ENCODE data around the gene TAC3.

GRCh38 chr12:57048423-57049118 is 32.2 kb upstream of the TAC3 start:
- TF ChIP-seq USF1 (IDR thresholded peaks at IDR 0.05) (no peak), TAF1 (IDR thresholded peaks at IDR 0.05; ENCODE audit: low read depth) (no peak), YY1 (IDR thresholded peaks at IDR 0.05; ENCODE audit: low read depth) (no peak), FOXM1 (IDR thresholded peaks at IDR 0.05; ENCODE audit: borderline replicate concordance, low read depth) (no peak), EP300 (IDR thresholded peaks at IDR 0.05; ENCODE audit: borderline replicate concordance) (no peak), MAX (IDR thresholded peaks at IDR 0.05) (no peak), EGR1 (IDR thresholded peaks at IDR 0.05) (no peak), CEBPB (IDR thresholded peaks at IDR 0.05) (no peak), RAD21 (IDR thresholded peaks at IDR 0.05; ENCODE audit: low read depth) (no peak), TEAD4 (IDR thresholded peaks at IDR 0.05) (no peak), NFIC (IDR thresholded peaks at IDR 0.05) (no peak)
- TF ChIP-seq, protein P1, sequence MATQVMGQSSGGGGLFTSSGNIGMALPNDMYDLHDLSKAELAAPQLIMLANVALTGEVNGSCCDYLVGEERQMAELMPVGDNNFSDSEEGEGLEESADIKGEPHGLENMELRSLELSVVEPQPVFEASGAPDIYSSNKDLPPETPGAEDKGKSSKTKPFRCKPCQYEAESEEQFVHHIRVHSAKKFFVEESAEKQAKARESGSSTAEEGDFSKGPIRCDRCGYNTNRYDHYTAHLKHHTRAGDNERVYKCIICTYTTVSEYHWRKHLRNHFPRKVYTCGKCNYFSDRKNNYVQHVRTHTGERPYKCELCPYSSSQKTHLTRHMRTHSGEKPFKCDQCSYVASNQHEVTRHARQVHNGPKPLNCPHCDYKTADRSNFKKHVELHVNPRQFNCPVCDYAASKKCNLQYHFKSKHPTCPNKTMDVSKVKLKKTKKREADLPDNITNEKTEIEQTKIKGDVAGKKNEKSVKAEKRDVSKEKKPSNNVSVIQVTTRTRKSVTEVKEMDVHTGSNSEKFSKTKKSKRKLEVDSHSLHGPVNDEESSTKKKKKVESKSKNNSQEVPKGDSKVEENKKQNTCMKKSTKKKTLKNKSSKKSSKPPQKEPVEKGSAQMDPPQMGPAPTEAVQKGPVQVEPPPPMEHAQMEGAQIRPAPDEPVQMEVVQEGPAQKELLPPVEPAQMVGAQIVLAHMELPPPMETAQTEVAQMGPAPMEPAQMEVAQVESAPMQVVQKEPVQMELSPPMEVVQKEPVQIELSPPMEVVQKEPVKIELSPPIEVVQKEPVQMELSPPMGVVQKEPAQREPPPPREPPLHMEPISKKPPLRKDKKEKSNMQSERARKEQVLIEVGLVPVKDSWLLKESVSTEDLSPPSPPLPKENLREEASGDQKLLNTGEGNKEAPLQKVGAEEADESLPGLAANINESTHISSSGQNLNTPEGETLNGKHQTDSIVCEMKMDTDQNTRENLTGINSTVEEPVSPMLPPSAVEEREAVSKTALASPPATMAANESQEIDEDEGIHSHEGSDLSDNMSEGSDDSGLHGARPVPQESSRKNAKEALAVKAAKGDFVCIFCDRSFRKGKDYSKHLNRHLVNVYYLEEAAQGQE (IDR thresholded peaks at IDR 0.05; ENCODE audit: low read depth) = no peak

Data from Ishikawa (cell line).